SW480 (cell line): ENCODE measurements around the gene RNF111.
"Not testable (repeated sequence)": the region's sequence is repeated elsewhere in the genome, so short reads cannot be mapped to it uniquely, and the experiment has no call there.

ENCODE experiments used
- DNase-seq: peaks from one replicate; pipeline ENCODE4 v3.0.0-alpha.2; 2016; ENCODE audit warnings: low spot score

RNF111 gene

DNA sequence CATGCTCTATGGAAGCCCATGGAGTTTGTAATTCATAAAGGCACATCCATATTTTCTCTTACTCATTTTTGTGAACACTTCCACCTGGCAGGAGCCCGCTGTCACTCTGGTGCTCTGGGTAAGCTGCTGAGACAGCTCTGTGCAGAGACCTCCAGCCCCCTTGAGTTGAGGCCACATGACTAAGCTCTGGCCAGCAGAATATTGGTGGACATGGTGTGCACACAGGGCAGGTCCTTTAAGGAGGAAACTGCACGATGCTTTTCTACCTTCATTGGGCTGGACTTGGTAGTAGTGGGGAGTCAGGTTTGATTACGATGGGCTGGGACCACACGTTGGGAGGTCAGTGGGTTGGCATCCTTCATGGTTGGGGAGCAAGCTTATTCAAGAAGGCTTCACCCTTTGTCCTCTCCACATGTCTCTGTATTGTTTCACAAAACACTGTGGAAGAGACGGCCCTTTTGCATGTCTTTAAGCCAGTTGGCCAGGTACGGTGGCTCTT lies 146.5 kb downstream of the RNF111 start:
- DNase-seq = no peak

GRCh38 chr15:59137566-59137965 lies 150.1 kb downstream of the RNF111 start:
- DNase-seq = no peak

GRCh38 chr15:59138243-59138642 lies 150.8 kb downstream of the RNF111 start:
- peak; percentile 3 for DNase-seq

GRCh38 chr15:59140422-59141226 lies 153.2 kb downstream of the RNF111 start:
- no peak for DNase-seq

DNA sequence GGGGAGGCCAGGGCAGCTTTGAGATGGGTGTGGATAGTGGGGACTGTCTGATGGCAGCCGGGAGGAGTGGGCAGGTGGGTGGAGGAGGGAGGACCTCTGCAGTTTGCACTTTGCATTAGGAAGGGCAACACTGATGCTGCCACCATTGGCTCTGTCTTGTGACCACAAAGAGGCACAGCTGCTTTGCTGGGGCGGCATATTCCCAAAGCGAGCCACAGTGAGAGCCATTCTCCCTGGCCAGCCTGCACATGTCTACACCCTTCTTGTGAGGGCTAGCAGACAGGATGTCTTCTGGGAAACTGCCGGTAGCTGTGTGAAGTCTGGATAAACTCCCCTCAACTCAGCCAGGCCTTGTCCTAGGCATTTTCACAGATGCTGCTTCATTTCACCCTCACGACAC lies 155.8 kb downstream of the RNF111 start:
- no peak for DNase-seq

GRCh38 chr15:59144594-59144993 lies 157.1 kb downstream of the RNF111 start:
- DNase-seq = not testable (repeated sequence)
